ENCODE measurements around the gene CHID1.
A peak's percentile ranks its signal among the peaks of the same experiment; 100 is the strongest.

The CHID1 gene

DNA sequence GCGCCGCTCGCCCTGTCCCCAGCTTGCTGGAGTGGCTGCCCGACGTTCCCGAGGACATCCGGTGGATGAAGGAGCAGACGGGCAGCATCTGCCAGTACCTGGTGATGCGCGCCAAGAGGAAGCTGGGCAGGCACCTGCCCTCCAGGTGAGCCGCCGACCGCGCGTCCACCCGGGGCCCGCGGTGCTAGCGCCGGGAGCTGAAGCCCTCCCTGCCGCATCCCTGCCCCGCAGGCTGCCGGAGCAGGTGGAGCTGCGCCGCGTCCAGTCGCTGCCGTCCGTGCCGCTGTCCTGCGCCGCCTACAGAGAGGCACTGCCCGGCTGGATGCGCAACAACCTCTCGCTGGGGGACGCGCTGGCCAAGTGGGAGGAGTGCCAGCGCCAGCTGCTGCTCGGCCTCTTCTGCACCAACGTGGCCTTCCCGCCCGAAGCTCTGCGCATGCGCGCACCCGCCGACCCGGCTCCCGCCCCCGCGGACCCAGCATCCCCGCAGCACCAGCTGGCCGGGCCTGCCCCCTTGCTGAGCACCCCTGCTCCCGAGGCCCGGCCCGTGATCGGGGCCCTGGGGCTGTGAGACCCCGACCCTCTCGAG is 86.2 kb downstream of the CHID1 start:
- Histone ChIP-seq H3K4me3 (ENCODE audit: control insufficient read depth in 1 of 7, extremely low read depth in 1 of 7, insufficient read depth in 4 of 7, low read depth in 2 of 7, low read length in 6 of 7) (no peak overlapping the region), H3K36me3 (ENCODE audit: control insufficient read depth in 4 of 4, insufficient read depth in 4 of 4, low read length in 3 of 4) (peaks cover 0 to 32% (median 16%) of the 10 kb centered on the region in 4 experiments), H3K4me1 (ENCODE audit: control extremely low read depth in 1 of 4, control insufficient read depth in 4 of 4, insufficient read depth in 4 of 4, low read length in 3 of 4) (peaks cover 0 to 67% (median 61%) of the 10 kb centered on the region in 4 experiments), H3K9me3 (ENCODE audit: control extremely low read depth in 1 of 5, control insufficient read depth in 4 of 5, insufficient read depth in 2 of 5, low read depth in 1 of 5, low read length in 4 of 5) (no peaks in the 10 kb centered on the region), H3K27ac (ENCODE audit: insufficient read depth in 1 of 2, low read depth in 1 of 2, low read length in 2 of 2, poor library complexity in 1 of 2, severe bottlenecking in 2 of 2) (no peak overlapping the region), H3K27me3 (replicated peaks in 2 of 5; ENCODE audit: control insufficient read depth in 4 of 5, insufficient read depth in 5 of 5, low read length in 4 of 5) (peaks cover 0 to 25% (median 12%) of the 10 kb centered on the region in 5 experiments)
- CTCF ChIA-PET: no interaction called here
- POLR2A ChIA-PET: no interaction called here
- no peak for DNase-seq
- 97% methylated on average over 54 of the region's 59 CpGs for WGBS (ENCODE audit: insufficient coverage)

DNA sequence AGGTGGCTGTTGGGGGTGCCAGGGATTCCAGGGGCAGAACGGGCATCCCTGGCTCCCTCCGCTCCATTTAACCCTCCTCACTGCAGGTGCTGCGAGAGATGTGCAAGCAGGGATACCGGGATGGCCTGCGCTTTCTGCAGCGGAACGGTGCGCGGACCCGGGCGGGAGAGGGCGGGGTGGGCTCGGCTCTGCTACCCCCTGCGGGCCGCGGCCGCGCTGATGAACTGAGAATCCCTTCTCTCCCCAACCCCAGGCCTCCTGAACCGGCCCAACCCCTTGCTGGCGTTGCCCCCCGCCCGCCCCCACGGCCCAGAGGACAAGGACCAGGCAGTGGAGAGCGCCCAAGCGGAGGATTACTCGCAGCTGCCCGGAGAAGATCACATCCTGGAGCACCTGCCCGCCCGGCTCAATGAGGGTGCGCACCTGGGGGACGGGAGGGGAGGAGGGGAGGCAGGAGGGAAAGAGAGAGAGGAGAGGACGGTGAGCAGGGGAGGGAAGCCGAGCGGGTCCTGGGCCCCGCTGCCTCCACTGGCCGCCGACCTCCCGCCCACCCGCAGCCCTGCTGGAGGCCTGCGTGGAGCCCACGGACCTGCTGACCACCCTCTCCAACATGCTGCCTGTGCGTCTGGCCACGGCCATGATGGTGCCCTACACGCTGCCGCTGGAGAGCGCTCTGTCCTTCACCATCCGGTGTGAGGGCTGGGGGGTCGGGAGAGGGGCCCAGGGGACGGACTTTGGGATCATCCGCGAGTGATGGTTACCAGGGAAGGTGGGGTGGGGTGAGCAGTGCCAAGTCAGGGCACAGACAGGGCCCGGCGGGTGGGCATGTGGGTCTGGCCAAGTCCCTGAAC is 86.9 kb downstream of the CHID1 start:
- ChIA-PET POLR2A (no interaction called here), CTCF (interaction anchor here (1.0 to 3.4 kb wide), 5 partner anchors 7 to 20 kb away, joined by 3 to 14 read pairs (median 4); partner anchors contain the start of gene CD151)
- Histone ChIP-seq H3K27ac (ENCODE audit: insufficient read depth in 1 of 2, low read depth in 1 of 2, low read length in 2 of 2, poor library complexity in 1 of 2, severe bottlenecking in 2 of 2) (no peak overlapping the region), H3K4me1 (ENCODE audit: control extremely low read depth in 1 of 4, control insufficient read depth in 4 of 4, insufficient read depth in 4 of 4, low read length in 3 of 4) (peaks cover 0 to 64% (median 59%) of the 10 kb centered on the region in 4 experiments), H3K27me3 (replicated peaks in 2 of 5; ENCODE audit: control insufficient read depth in 4 of 5, insufficient read depth in 5 of 5, low read length in 4 of 5) (peaks cover 0 to 17% (median 10%) of the 10 kb centered on the region in 5 experiments), H3K4me3 (ENCODE audit: control insufficient read depth in 1 of 7, extremely low read depth in 1 of 7, insufficient read depth in 4 of 7, low read depth in 2 of 7, low read length in 6 of 7) (no peak overlapping the region), H3K36me3 (ENCODE audit: control insufficient read depth in 4 of 4, insufficient read depth in 4 of 4, low read length in 3 of 4) (peaks cover 0 to 32% (median 16%) of the 10 kb centered on the region in 4 experiments), H3K9me3 (ENCODE audit: control extremely low read depth in 1 of 5, control insufficient read depth in 4 of 5, insufficient read depth in 2 of 5, low read depth in 1 of 5, low read length in 4 of 5) (no peaks in the 10 kb centered on the region)
- WGBS (ENCODE audit: insufficient coverage): 96% methylated on average over 32 of the region's 53 CpGs
- DNase-seq: no peak

DNA sequence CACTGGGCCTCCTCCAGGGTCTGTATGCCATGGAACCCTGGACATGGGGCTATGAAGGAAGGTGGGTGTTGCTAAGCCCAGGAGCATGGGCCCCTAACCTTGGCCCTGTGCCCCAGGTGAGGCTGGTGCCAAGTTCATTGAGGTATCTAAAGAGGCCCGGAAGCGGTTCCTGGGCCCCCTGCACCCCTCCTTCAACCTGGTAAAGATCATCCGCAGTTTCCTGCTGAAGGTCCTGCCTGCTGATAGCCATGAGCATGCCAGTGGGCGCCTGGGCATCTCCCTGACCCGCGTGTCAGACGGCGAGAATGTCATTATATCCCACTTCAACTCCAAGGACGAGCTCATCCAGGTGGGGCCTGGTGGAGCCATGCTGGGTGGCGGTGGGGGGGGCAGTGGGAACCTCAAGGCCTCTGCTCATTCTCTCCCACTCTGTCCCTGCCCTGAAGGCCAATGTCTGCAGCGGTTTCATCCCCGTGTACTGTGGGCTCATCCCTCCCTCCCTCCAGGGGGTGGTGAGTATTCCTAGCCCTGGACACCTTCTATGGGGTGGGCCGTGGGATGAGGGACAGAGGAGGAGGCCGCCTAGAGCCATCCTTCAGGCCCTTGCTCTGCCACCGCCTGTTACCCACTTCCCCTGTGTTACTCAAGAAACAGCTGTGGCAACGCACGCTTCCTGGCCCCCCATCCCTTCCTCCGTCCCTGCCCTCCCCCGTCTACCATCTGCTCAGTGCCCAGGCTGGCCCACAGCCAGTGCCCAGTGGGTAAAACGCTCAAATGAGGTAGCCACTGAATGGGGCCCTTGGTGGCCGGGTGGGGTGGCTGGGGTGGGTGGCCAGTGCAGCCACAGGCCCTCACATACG is 88.9 kb downstream of the CHID1 start:
- CTCF ChIA-PET: interaction anchor here (0.6 to 3.4 kb wide), 5 partner anchors 9 to 25 kb away, joined by 3 to 14 read pairs (median 3); partner anchors contain the start of gene RPLP2
- DNase-seq: peak in 2 of 3 donors; percentile 64 to 71
- H3K9me3 ChIP-seq (ENCODE audit: control extremely low read depth in 1 of 5, control insufficient read depth in 4 of 5, insufficient read depth in 2 of 5, low read depth in 1 of 5, low read length in 4 of 5): no peaks in the 10 kb centered on the region
- peaks cover 0 to 32% (median 16%) of the 10 kb centered on the region in 4 experiments for H3K36me3 ChIP-seq (ENCODE audit: control insufficient read depth in 4 of 4, insufficient read depth in 4 of 4, low read length in 3 of 4)
- peak overlapping the region in 1 of 2 experiments; percentile 55 for H3K27ac ChIP-seq (ENCODE audit: insufficient read depth in 1 of 2, low read depth in 1 of 2, low read length in 2 of 2, poor library complexity in 1 of 2, severe bottlenecking in 2 of 2)
- WGBS (ENCODE audit: insufficient coverage): 55% methylated on average over 17 of the region's 22 CpGs
- H3K4me3 ChIP-seq (ENCODE audit: control insufficient read depth in 1 of 7, extremely low read depth in 1 of 7, insufficient read depth in 4 of 7, low read depth in 2 of 7, low read length in 6 of 7): peak overlapping the region in 3 of 7 experiments; percentile 79 to 86 (median 82)
- peaks cover 0 to 4% (median 2%) of the 10 kb centered on the region in 5 experiments for H3K27me3 ChIP-seq (replicated peaks in 2 of 5; ENCODE audit: control insufficient read depth in 4 of 5, insufficient read depth in 5 of 5, low read length in 4 of 5)
- POLR2A ChIA-PET: interaction anchor here (0.6 to 1.7 kb wide), 3 partner anchors 9 to 21 kb away, joined by 3 to 4 read pairs (median 3); partner anchors contain the start of gene TSPAN4
- peaks cover 0 to 48% (median 43%) of the 10 kb centered on the region in 4 experiments for H3K4me1 ChIP-seq (ENCODE audit: control extremely low read depth in 1 of 4, control insufficient read depth in 4 of 4, insufficient read depth in 4 of 4, low read length in 3 of 4)

DNA sequence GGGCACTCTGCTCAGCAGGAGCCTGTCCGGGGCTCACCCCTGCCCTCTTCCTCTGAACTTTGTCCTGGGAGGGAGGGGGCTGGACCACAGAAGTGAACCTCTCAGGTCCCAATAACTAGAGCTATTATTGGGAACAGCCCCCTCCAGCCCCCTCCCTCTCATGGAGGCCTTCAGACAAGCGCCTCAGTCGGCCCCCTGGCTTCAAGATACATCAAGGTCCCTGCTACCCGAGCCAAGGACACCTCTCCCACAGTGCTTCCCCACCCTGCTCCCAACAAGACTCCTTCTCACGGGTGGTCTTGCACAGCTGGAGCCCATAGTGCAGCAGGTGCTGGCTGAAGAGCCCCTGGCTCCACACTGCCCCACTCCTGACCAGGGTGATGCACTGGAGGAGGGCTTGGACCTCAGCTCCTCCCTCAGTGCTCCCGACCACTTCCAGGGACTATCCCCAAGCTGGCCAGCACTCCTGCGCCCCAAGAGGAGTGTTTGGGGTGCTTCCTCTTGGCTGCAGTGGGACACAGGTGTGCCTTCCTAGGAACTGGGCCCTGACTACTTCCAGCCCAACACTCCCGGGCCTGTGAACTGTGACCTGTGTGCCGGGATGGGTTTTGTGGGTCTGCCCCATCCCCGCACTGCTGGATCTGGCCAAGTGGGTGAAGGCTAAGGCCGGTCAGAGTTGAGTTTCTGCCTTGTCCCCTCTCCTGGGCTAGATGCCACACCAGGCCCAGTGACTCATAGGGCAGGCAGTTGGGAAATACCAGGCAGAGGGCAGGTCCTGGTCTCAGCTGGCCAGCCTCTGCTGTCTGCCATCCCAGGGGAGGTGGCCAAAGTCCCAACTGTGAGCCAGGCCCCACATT is 89.7 kb downstream of the CHID1 start:
- DNase-seq: no peak
- Histone ChIP-seq H3K9me3 (ENCODE audit: control extremely low read depth in 1 of 5, control insufficient read depth in 4 of 5, insufficient read depth in 2 of 5, low read depth in 1 of 5, low read length in 4 of 5) (no peaks in the 10 kb centered on the region), H3K27ac (ENCODE audit: insufficient read depth in 1 of 2, low read depth in 1 of 2, low read length in 2 of 2, poor library complexity in 1 of 2, severe bottlenecking in 2 of 2) (peak overlapping the region in 1 of 2 experiments; percentile 85), H3K4me3 (ENCODE audit: control insufficient read depth in 1 of 7, extremely low read depth in 1 of 7, insufficient read depth in 4 of 7, low read depth in 2 of 7, low read length in 6 of 7) (peak overlapping the region; percentile 63 to 86 (median 79)), H3K4me1 (ENCODE audit: control extremely low read depth in 1 of 4, control insufficient read depth in 4 of 4, insufficient read depth in 4 of 4, low read length in 3 of 4) (peaks cover 0 to 41% (median 37%) of the 10 kb centered on the region in 4 experiments), H3K27me3 (replicated peaks in 2 of 5; ENCODE audit: control insufficient read depth in 4 of 5, insufficient read depth in 5 of 5, low read length in 4 of 5) (peaks cover 0 to 4% (median 0%) of the 10 kb centered on the region in 5 experiments), H3K36me3 (ENCODE audit: control insufficient read depth in 4 of 4, insufficient read depth in 4 of 4, low read length in 3 of 4) (peaks cover 0 to 32% (median 19%) of the 10 kb centered on the region in 4 experiments)
- POLR2A ChIA-PET: interaction anchor here (1.5 to 2.7 kb wide), 5 partner anchors 9 to 21 kb away, joined by 4 to 17 read pairs (median 10); partner anchors contain the start of genes CD151, POLR2L, RPLP2 and TSPAN4
- 77% methylated on average over 10 of the region's 11 CpGs for WGBS (ENCODE audit: insufficient coverage)
- CTCF ChIA-PET: interaction anchor here (0.6 to 3.4 kb wide), 5 partner anchors 8 to 26 kb away, joined by 3 to 15 read pairs (median 4); partner anchors contain the start of gene RPLP2

DNA sequence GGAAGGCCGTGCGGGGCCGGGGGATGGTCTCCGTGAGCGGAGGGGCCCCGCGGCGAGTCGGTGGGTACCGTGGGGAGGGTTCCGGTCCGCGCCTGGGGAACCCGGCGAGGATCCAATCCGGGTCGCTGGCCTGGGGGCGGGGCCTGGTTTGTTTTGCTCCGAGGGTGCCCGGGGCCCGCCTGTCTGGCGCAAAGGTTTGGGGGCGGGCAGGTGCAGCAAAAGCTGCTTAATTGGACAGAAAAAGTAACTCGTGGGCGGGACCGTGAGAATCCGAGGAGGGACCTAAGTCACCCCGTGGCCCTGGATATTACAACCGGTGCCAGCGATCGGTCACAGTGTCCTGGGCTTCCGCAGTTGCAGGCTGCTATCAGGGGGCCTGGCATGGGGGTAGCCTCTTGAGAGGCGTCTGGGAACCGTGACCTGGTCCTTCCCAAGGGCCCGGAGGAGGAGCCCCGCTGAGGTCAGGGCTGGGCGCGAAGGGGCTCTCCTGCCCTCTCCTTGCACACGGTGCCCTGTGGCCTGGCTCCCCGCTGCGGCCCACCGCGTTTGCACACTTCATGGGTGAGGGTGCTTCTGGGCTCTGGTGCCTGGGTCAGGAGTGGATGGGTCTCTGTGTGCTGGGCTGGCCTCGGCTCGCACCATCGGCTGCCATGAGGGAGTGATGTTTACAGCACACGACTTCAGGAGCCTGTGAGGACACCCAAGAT is 90.5 kb downstream of the CHID1 start:
- ChIA-PET POLR2A (interaction anchor here (0.6 to 2.7 kb wide), 9 partner anchors 8 to 93 kb away, joined by 3 to 17 read pairs (median 7); partner anchors contain the start of genes CD151, CRACR2B, POLR2L and RPLP2), CTCF (interaction anchor here (0.6 to 3.4 kb wide), 7 partner anchors 8 to 21 kb away, joined by 3 to 15 read pairs (median 5); partner anchors contain the start of gene RPLP2)
- peaks cover 0 to 29% (median 15%) of the 10 kb centered on the region in 4 experiments for H3K36me3 ChIP-seq (ENCODE audit: control insufficient read depth in 4 of 4, insufficient read depth in 4 of 4, low read length in 3 of 4)
- H3K9me3 ChIP-seq (ENCODE audit: control extremely low read depth in 1 of 5, control insufficient read depth in 4 of 5, insufficient read depth in 2 of 5, low read depth in 1 of 5, low read length in 4 of 5): no peaks in the 10 kb centered on the region
- H3K27me3 ChIP-seq (replicated peaks in 2 of 5; ENCODE audit: control insufficient read depth in 4 of 5, insufficient read depth in 5 of 5, low read length in 4 of 5): no peaks in the 10 kb centered on the region
- peak overlapping the region; percentile 70 to 85 for H3K27ac ChIP-seq (ENCODE audit: insufficient read depth in 1 of 2, low read depth in 1 of 2, low read length in 2 of 2, poor library complexity in 1 of 2, severe bottlenecking in 2 of 2)
- 4% methylated on average over 46 of the region's 47 CpGs for WGBS (ENCODE audit: insufficient coverage)
- H3K4me1 ChIP-seq (ENCODE audit: control extremely low read depth in 1 of 4, control insufficient read depth in 4 of 4, insufficient read depth in 4 of 4, low read length in 3 of 4): peaks cover 0 to 34% (median 33%) of the 10 kb centered on the region in 4 experiments
- peak overlapping the region; percentile 65 to 87 (median 81) for H3K4me3 ChIP-seq (ENCODE audit: control insufficient read depth in 1 of 7, extremely low read depth in 1 of 7, insufficient read depth in 4 of 7, low read depth in 2 of 7, low read length in 6 of 7)
- DNase-seq: peak; percentile 93 to 97 (median 97)
